ENCODE results near the gene ZNF629. TPM values are rescaled to one million over a fixed set of nuclear protein-coding genes. Genes with fewer than 3 reads are reported as not detected.

ZNF629 gene
- polyA plus RNA-seq, 4 donors: 20.2 to 27.7 (median 27.0) TPM

GRCh38 chr16:30750876-30751465 lies 36.0 kb downstream of the ZNF629 start:
- no peak for DNase-seq (ENCODE audit: low read depth in 4 of 4, low spot score in 3 of 4)

GRCh38 chr16:30750201-30750600 lies 36.8 kb downstream of the ZNF629 start:
- no peak for DNase-seq (ENCODE audit: low read depth in 4 of 4, low spot score in 3 of 4)

GRCh38 chr16:30748634-30749445 lies 38.2 kb downstream of the ZNF629 start:
- DNase-seq (ENCODE audit: low read depth in 4 of 4, low spot score in 3 of 4): no peak

- DNase-seq (ENCODE audit: low read depth in 4 of 4, low spot score in 3 of 4): peak; percentile 94 to 97 (median 96)
Measured at GRCh38 chr16:30747799-30748633, 39.0 kb downstream of the ZNF629 start, which contains the start of gene PHKG2. TSS of gene PHKG2 (plus strand) at chr16:30748425. CDS start at chr16:30748821, 396 bp downstream.

GRCh38 chr16:30747331-30747730 lies 39.7 kb downstream of the ZNF629 start:
- no peak for DNase-seq (ENCODE audit: low read depth in 4 of 4, low spot score in 3 of 4)

GRCh38 chr16:30746638-30747175 lies 40.3 kb downstream of the ZNF629 start:
- DNase-seq (ENCODE audit: low read depth in 4 of 4, low spot score in 3 of 4): no peak

- no peak for DNase-seq (ENCODE audit: low read depth in 4 of 4, low spot score in 3 of 4)
Measured at GRCh38 chr16:30745082-30745481, 41.9 kb downstream of the ZNF629 start.

- DNase-seq (ENCODE audit: low read depth in 4 of 4, low spot score in 3 of 4): no peak
Measured at GRCh38 chr16:30744183-30744582, 42.8 kb downstream of the ZNF629 start.

GRCh38 chr16:30743716-30744115 lies 43.3 kb downstream of the ZNF629 start:
- DNase-seq (ENCODE audit: low read depth in 4 of 4, low spot score in 3 of 4): no peak

- DNase-seq (ENCODE audit: low read depth in 4 of 4, low spot score in 3 of 4): no peak
Measured at GRCh38 chr16:30741461-30741914, 45.5 kb downstream of the ZNF629 start.

GRCh38 chr16:30740364-30741251 lies 46.4 kb downstream of the ZNF629 start:
- peak in 2 of 4 donors; percentile 12 to 46 for DNase-seq (ENCODE audit: low read depth in 4 of 4, low spot score in 3 of 4)

- DNase-seq (ENCODE audit: low read depth in 4 of 4, low spot score in 3 of 4): no peak
Measured at GRCh38 chr16:30738984-30739951, 47.7 kb downstream of the ZNF629 start.

GRCh38 chr16:30737794-30738648 lies 49.0 kb downstream of the ZNF629 start:
- DNase-seq (ENCODE audit: low read depth in 4 of 4, low spot score in 3 of 4): no peak

GRCh38 chr16:30736995-30737793 lies 49.8 kb downstream of the ZNF629 start:
- DNase-seq (ENCODE audit: low read depth in 4 of 4, low spot score in 3 of 4): no peak

- no peak for DNase-seq (ENCODE audit: low read depth in 4 of 4, low spot score in 3 of 4)
Measured at GRCh38 chr16:30731411-30731810, 55.6 kb downstream of the ZNF629 start.

- DNase-seq (ENCODE audit: low read depth in 4 of 4, low spot score in 3 of 4): no peak
Measured at GRCh38 chr16:30728899-30729672, 57.9 kb downstream of the ZNF629 start.

Measured in left renal pelvis (tissue), 4 donors.